ENCODE results near the gene LMNA.
"Not testable (repeated sequence)": the region's sequence is repeated elsewhere in the genome, so short reads cannot be mapped to it uniquely, and the experiment has no call there.

LMNA gene

GRCh38 chr1:156104861-156105832, 9.4 kb upstream of the LMNA start:
- no peak for DNase-seq

DNA sequence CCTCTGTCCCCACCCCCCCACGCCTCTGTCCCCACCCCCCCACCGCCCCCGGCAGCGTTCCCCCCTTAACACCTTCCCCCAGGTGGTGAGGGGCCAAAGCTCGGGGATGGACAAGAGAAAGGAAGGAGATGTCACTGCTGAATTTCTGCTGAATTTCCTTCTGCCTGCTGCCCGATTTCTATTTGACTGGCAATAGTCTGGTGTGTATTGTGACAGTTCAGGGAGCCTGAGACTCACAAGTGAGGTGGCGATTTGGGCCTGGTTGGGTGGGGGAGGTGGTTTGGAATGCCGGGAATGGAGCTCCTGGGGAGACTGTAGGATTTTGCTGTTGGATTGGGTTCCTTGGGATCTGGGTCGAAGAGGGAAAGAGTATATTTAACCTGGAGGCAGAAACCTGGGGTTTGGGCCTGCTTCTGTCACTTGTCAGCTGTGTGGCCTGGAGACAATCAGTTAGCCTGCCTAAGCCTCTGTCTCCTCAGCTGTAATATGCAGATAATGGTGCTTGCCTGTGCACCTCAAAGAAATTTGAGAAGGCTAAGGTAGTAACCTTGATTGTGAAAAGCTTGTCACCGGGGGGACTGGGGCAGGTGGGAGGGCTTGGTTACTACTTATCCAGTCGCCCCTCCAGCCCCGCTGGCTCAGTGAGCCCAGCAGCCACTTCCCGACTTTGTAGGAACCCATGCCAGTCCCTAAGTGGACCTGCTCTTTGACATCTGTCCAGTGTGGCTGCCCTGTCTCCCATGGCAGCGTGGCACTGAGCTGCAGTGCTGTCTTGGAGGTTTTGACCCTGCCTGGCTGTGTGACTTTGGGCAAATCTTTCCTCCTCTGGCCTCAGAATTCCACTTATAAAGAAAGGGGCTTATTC, 7.7 kb upstream of the LMNA start:
- DNase-seq: no peak

- DNase-seq: no peak
Measured at GRCh38 chr1:156108057-156108456, 6.5 kb upstream of the LMNA start.

DNA sequence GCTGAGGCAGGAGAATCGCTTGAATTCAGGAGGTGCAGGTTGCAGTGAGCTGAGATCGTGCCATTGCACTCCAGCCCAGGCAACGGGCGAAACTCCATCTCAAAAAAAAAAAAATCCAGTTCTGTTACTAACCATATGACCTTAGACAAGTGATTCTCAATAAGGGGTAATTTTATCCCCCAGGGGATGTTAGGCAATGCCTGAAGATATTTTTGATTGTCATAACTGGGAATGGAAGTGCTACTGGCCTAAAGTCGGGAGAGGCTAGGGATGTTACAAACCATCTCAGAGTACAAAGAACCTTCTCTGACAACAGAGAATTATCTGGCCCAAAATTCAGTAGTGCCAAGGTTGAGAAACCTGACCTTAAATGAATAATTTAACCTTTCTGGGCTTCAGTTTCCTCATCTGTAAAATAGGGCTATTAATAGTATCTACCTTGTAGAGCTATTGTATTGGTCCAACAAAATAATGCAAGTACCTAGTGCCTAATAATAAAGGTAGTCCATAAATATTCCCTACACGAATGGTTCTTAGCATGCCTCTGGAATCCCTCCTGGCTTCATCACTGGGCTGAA, 5.8 kb upstream of the LMNA start:
- DNase-seq: no peak

DNA sequence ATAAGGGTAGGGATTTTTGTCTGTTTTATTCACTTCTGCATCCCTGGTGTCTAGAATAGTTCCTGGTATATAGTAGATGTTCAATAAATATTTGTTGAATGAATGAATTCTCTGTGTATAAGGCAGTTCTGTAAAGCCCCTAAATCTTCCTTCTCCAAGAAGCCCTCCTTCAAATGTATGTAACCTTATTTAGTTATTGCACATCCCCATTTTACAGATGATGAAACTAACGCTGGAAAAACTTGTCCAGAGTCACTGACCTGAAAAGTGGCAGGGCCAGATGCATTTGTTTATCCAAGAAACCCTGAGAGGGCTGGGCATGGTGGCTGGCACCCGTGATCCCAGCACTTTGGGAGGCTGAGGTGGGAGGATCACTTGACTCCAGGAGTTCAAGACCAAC, 4.3 kb upstream of the LMNA start:
- DNase-seq: no peak

DNA sequence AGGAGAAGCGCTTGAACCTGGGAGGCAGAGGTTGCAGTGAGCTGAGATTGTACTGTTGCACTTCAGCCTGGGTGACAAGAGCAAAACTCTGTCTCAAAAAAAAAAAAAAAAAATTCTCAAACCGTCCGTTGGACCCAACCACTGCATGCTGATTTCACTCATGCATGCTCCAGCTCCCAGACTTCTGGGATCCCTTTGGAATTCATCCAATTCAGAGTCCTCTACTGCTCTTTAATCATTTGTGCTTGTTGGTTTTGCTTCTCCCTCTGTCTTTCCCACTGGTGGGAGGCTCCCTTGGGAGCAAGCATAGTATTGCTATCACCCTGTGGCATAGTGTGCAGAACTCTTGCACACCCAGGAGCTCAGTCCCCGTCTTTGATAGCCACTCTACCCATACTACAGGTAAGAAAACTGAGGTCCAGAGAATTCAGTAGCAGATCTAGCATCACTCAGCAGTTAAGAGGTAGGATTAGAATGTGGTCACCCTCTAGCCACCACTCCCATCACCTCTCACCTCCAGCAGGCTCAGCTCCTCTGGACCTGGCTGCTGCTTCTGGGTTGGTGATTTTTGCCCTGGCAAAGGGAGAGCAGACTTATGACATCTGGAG, 3.1 kb upstream of the LMNA start:
- DNase-seq: no peak

DNA sequence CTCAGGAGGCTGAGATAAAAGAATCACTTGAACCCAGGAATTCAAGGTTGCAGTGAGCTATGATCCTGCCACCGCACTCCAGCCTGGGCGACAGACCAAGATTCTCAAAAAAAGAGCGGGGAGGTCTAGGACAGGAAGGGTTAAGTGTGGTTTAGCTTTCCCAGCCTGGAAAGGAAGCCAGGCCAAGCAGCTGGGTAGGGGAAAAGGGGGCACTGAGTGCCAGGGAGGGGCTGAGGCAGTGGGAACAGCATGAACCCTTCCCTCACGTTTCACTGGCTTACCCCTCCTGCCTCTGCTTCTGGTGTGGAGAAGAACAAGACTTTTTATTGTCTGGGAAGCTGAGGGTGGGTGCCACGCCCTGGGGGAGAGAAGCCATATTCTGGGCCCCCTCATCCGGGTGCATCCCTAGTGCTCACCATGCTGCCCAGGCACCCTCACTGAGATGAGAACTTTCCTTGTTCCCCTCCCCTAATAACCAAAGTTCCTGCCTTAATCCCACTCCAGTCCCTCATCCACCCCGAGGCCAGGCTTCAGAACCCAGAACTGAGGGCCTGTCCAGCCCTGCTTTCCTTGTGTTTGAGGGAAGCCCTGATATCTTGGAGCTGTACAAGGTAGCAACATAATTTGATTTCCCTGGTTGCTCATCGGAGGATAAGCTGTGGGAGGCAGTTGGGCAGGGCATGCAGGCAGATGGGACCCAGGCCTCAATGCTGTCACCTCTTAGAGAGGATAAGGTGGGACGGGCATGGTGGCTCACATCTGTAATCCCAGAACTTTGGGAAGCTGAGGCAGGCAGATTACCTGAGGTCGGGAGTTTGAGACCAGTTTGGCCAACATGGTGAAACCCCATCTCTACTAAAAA, 2.0 kb upstream of the LMNA start:
- DNase-seq: no peak

GRCh38 chr1:156113282-156113950, 1.1 kb upstream of the LMNA start:
- no peak for DNase-seq

GRCh38 chr1:156114919-156115513, 505 bp downstream of the LMNA start:
- peak; percentile 29 for DNase-seq

- no peak for DNase-seq
Measured at GRCh38 chr1:156115514-156116374, 1.2 kb downstream of the LMNA start.

GRCh38 chr1:156116731-156117130, 2.2 kb downstream of the LMNA start:
- DNase-seq: not testable (repeated sequence)

GRCh38 chr1:156117414-156118176, 3.1 kb downstream of the LMNA start:
- no peak for DNase-seq

GRCh38 chr1:156118177-156118868, 3.8 kb downstream of the LMNA start:
- no peak for DNase-seq

DNA sequence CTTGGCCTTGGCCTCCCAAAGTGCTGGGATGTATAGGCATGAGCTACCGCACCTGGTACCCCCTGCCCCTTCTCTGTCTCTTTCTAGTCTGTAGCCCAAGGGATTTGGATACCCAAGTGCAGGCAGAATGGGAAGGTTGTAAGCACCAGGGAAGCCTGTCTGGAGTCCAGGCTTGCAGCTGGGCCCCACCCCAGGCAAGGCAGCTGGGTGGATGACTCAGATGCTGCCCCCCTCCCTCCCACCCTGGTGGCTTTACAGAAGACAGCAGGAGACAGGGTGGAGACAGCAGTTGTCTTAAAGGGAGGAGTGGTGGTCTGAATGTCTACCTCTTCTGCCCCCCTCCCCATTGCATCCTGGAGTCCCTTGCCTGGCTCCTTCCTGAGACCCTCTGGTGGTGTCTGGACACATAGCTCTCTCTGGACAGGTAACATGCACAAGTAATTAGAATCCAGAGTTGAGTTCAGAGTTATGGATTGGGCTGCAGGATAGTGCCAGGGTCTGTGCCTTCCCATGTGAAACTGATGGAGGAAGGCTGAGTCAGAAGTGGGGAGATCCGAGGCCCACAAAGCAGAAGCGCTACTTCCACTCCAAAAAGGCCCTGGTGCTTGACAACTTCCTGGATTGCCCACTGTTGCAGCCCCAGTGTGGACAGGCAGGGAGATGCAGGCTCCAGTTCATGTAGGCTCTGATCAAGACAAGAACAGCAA, 5.1 kb downstream of the LMNA start:
- no peak for DNase-seq

GRCh38 chr1:156120318-156120717, 5.8 kb downstream of the LMNA start:
- DNase-seq: no peak

DNA sequence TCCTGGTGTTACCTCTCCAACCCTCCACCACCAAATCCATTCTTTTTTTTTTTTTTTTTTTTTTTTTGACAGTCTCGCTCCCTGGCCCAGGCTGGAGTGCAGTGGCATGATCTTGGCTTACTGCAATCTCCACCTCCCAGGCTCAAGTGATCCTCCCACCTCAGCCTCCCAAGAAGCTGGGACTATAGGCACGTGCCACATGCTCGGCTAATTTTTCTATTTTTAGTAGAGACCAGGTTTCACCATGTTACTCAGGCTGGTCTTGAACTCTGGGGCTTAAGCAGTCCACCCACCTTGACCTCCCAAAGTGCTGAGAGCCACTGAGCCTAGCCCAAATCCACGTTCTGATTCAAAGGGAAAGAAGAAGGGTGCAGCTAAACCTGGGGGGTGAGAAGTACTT, 6.5 kb downstream of the LMNA start:
- not testable (repeated sequence) for DNase-seq

DNA sequence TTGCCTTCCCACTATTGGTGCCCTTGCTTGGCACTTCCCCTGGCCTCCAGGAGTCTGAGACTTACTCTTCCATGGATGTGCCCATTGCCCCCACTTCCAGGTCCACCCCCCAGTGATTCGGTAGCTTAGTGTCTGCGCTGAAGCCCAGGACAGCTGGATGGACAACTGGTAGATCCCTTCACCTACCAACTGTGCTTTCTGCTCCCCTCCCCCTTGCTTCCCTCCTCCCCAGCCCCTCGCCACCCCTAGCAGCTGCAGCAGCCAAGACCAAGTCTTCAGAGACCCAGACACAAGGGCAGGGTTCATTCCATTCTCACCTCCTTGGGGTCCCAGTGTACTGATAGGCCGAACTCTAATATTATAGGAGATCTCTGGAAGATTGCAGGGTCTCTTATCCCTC, 6.9 kb downstream of the LMNA start:
- DNase-seq: no peak

DNA sequence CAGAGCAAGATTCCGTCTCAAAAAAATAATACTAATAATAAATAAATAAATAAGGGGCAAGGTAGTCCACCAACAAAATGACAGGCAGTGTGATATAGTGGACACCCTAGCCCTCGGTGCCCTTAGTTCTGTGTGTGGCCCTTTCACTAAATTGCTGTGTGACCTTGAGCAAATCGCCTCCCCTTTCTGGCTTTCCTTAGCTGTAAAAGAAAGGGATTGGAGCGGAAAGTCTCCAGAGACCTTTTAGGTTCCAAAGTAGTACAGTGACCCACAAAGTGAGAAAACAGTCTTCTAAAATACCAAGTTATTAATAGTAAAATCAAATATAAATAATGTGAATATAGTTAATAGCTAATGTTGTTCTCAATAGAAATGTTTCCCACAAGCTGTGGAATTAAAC, 7.6 kb downstream of the LMNA start:
- no peak for DNase-seq
